GM18951 (cell line): Measurements from ENCODE around the gene TCP11.

ENCODE experiments used
- POLR2A ChIP-seq: IDR thresholded peaks from 4 replicates; pipeline ENCODE4 v1.6.1; 2011; ENCODE audit warnings: mild to moderate bottlenecking; ENCODE audit not compliant: insufficient read length, insufficient read depth; ENCODE audit errors: extremely low read depth
- in situ Hi-C: fragments of 300-500 bp; cut with MboI; formaldehyde crosslinking; loops from one replicate; pipeline ENCODE4 v1.12.0; 2022; ENCODE audit warnings: low sequenced_read_pairs, mixed read lengths, inconsistent platforms; ENCODE audit not compliant: unreplicated experiment

Gene TCP11

DNA sequence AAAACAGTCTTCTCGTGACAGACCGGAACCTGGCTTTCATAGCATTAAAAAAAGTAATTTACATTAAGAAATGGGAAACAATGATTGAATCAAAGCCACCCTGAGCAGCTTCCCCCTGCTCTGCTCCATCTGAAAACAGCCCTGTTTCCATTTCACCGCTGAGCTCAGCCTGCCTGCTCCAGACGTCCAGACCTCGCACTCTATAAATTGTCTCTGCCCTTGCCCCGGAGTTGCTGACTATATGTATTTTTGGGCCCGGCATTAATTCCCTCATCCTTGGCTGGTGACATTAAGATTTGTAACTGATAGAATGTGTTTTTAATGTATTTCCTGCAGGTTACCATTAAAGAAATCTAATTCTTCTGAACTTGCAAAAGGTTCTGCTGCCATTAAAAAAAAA lies 22.7 kb upstream of the TCP11 start:
- in situ Hi-C loops = no loop called here
- no peak for TF ChIP-seq POLR2A

DNA sequence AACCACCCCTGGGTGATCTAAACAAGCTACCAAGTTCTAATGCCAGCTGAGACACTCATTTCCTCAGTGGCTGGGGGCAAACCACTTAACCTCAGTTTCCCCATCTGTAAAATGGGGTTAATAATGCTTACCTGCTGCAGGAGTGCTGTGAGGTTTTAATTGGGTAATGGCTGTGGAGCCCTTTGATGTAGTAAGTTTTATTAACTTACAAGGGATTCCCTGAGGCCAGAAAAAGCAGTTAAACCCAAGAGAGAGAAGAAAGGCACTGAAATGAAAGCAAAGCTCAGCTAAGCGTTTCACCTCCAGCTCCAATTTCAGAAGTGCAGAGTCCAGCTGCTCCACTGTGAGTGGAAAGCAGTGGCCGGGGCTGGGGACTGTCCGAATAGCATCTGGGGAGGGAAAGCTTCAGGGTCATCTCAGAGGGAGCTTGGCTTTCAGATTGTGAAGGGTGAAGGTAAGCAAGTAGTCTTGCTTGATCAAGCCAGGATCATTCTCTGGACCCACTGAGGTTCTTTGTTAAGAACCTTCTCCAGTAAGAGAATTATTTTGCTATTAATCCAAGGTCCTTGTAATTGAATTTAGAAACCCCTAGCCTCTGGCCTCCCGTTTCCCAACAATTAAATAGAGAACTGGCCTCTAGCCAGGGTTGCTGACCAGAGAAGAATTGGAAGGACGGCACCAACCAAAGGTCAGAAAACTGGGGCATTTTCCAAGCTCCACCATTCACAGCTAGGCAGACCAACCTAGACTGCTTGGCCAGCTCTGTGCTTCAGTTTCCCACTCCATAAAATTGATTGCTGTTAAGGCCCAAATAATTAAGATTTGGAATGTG lies 20.9 kb upstream of the TCP11 start:
- no peak for TF ChIP-seq POLR2A
- in situ Hi-C loops = no loop called here

DNA sequence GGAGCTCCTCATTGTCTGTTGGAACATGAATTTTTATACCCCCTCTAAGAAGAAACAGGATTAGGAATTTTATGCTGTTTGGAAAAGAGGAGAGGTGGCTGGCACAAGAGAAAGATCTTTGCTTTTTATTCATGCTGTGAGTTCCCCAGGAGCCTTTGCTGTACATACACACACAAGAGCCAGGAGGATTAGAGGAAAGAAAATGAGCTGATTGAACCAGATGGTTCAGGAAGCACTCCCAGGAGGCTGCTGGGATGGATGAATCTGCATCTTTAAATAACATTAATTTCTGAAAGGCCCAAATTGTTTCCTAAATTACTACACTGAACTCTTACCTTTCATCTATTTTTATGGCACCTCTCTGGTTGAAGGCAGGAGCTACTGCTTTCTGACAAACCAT lies 20.1 kb upstream of the TCP11 start:
- TF ChIP-seq POLR2A = no peak
- in situ Hi-C loops = no loop called here

DNA sequence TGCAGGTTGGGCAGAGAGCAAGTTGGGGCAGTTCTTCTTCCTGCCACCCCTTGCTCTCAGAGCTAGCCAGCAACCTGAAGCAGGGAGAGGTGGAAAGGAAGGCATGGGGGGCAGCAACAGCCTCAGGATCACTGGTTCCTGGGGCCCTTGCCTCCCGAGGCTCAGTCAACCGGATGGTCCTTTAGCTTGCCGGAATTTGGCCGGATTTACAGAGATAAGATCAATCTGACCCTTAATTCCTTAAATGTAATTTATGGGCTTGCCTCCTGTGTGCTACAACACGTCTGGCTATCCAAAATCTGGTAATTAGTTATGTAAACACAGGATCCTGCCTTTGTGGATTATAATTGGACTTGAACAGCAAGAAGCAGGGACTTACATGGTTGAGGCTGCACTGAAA lies 19.5 kb upstream of the TCP11 start:
- TF ChIP-seq POLR2A = no peak
- in situ Hi-C loops = no loop called here

DNA sequence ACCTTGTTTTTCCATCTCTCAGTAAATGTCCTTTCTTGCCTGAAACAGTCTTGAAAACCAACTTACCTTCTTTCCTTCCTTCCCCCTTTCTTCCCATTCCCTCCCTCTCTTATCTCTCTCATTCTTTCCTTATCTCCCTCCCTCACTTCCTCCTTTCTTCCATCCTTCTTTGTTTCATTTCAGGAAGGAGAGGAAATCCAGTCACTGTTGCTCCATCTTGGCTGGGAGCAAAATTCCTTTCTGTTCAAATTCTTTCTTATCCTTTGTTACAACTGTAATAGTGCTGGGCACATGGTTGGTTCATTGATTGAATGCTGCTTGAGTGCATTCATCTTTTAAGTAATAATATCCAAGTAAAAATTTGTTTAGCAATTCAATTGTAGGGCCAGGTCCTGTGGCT lies 17.4 kb upstream of the TCP11 start:
- no peak for TF ChIP-seq POLR2A
- in situ Hi-C loops = no loop called here

DNA sequence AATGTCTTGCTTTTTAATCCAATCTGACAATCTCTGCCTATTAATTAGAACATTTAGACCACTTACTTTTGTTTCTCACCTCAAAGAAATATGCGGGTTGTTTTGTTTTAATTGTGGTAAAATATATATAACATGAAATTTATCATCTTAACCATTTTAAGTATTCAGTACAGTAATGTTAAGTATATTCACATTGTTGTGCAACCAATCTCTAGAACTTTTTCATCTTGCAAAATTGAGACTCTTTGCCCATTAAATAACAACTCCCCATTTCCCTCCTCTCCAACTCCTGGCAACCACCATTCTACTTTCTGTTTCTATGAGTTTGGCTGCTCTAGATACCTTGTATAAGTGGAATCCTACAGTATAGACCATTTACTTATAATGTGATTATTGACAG lies 13.8 kb upstream of the TCP11 start:
- TF ChIP-seq POLR2A = no peak

DNA sequence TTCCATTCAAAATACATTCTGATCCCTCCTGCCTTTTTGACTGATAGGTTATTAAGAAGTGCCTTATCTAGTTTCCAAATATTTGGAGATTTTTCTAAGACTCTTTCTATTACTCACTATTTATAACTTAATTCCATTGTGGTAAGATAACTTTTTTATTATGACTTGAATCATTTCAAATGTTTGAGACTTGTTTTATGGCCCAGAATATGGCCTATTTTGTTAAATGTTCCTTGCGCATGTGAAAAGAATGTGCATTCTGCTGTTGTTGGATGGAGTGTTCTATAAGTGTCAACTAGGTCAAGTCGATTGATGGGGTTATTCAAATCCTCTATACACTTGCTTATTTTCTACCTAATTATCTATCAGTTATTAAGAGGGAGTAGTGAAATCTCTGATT lies 13.1 kb upstream of the TCP11 start:
- in situ Hi-C loops = no loop called here
- no peak for TF ChIP-seq POLR2A

More for the DNA sequence above, 13.8 kb upstream of the TCP11 start:
- in situ Hi-C loops = no loop called here

DNA sequence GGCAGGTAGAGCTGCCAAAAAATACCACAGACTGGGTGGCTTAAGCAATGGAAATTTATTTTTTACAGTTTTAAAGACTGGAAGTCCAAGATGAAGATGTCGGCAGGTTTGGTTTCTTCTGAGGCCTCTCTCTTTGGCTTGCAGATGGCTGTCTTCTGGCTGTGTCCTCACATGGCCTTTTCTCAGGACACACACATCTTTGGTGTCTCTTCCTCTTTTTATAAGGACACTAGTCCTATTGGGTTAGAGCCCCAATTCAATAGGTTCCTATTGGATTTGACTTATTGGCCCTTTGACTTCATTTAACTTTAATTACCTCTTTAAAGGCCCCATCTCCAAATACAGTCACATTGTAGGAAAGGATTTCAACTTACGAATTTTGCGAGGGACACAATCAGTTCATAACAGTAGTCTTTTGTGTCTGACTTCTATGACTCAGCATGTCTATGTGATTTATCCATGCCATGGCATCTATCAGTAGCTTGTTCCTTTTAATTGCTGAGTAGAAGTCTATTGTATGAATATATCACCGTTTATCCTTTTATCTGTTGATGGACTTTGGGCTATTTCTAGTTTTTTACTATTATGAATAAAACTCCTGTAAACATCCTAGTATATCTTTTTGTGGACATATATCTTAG lies 11.0 kb upstream of the TCP11 start:
- in situ Hi-C loops = no loop called here
- no peak for TF ChIP-seq POLR2A

DNA sequence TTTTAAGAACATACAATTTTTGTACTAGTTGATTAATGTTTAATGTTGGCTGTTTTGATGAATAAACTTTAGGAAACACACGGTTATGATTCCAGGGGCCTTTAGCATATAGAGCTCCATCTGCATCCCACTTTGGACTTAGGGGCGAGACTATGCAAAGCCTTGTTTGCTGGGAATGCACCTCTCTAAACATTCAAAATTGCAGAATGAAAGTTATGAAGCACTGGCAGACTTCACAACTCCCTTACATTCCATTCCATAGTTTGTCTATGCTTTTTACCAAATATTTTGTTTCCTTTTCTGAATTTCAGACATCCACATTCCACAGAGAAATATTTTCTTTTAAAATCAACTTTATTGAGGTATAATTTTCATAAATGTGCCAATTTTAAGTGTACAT lies 10.3 kb upstream of the TCP11 start:
- in situ Hi-C loops = no loop called here
- no peak for TF ChIP-seq POLR2A

DNA sequence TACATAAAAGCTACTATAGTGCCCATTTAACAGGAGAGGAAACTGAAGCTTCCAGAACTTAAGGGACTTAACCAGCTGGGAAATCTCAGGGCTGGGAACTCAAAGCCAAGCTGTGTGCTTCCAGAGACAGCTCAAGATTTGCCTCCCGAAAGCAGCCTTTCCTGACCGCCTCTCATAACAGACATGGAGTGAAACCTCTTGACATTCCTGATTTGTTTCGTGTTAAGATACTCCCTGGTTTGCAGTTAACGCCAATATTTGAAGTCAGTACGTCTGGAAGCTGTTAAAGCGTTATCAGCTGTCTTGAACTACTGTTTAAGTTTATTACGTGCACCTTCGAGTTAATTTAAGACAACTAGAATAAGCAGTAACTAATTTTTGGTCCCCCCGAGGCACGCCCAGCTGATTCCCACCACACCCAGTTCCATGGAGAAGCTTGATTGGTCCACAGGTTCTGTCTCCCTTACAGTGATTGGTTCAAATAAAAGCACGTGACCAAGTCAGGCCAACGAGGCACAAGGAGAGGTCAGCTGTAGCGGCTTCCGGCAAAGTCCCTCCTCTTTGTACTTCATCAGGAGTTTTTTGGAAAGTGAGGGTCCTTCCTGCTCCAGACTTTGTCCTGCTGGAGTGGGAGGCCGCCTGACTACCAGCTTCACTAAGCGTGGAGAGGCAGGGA lies 8.9 kb upstream of the TCP11 start:
- in situ Hi-C loops = no loop called here
- no peak for TF ChIP-seq POLR2A

DNA sequence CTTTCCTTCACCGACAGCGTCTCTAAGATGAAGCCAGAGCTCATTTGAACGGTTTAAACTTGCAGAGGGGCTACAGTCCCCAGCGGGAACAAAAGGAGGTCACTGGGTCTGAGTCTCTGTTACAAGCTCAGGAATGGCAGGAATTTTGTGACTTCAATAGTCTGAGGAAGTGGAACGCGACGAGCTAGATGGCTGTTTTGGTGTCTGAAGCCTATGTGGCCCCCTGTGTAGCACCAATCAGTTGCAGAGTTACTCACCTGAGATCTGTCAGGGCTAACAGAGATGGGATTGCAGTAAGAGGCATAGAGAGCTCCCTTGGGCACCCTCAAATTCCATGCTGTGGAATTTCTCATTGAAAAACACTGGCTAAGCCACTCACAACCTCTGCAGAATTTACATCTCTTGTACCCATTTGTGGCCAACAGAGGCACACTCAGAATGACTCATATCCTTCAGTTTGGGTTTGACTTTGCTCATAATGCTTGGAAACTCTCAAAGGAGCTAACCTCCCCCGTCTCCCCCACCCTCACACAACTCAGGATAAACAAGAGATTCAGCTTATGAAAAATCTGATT lies 7.1 kb upstream of the TCP11 start:
- TF ChIP-seq POLR2A = no peak
- in situ Hi-C loops = no loop called here

DNA sequence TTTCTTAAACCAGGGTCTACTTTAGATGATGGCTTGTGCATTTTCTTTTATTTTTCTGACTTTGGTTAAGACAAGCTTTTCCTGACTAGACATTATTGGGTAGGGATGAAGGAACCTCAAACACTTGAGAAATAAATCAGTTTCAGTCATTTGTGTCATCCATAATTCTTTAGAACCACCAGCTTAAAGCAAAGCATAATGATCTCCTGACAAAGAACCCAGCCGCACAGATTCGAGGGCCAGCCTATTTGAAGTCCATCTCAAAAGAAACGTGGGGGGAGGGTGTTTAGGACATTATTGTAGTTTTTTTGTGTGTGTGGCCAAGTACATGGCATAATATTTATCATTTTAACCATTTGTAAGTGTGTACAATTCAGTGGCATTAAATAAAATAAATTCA lies 6.3 kb upstream of the TCP11 start:
- in situ Hi-C loops = no loop called here

DNA sequence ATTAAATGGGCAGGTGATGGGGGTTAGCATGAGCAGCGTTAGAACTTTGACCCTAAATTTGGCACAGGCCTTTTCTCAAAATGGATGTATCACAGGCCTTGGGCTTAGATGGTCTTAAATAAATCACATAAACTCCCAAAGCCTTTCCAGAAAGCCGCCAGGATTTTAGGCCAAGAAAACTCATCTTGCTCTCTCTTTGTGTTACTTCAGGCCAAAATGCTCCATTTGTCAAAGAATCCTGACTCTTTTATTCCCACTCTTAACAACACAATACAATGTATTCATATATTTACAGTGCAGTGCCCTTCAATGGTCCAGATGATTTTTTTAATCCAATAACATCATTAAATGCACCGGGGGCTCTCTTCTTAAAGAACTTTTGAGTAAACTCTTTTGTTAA lies 5.9 kb upstream of the TCP11 start:
- no peak for TF ChIP-seq POLR2A
- in situ Hi-C loops = no loop called here

More for the DNA sequence above, 6.3 kb upstream of the TCP11 start:
- TF ChIP-seq POLR2A = no peak

DNA sequence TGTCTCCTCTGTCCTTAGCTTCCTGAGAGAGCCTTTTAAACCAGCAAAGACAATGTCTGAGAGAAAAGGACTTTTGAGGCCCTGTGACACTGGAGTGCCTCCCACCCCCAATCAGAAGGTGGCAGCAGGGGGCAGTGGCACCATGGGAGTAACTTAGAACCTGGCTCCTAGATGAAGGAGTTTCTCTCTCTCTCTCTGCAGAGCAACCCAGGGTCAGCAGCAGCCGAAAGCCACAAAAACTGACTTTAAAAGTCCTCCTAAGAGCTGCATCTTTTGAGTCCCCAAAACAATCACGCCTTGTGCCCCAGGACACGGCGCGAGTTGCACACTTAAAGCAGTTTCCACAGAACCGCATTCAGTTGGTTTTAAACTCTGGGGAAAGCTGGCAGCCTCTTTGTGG lies 5.3 kb upstream of the TCP11 start:
- TF ChIP-seq POLR2A = no peak
- in situ Hi-C loops = no loop called here

DNA sequence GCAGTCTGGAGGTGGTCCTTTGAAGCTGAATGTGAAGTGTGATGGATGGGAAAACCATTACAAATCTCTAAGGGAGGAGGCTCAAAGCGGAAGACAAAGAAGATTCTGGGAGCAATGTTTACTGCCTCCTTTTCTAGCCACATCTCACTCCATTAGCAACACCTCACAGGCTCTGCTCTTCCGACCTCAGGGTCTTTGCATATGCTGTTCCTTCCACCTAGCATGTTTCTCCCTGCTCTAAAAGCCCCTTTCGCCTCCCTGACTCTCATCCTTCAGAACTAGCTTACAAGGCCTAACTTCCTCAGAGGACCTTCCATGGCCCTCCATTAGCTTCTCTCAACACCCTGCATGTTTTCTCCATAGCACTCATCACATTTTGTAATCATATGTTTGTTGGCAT lies 4.6 kb upstream of the TCP11 start:
- in situ Hi-C loops = no loop called here
- no peak for TF ChIP-seq POLR2A
